Ectodermal cell (in vitro differentiated cells): ENCODE measurements around the gene TMEM151B.

Source experiments
- H3K27ac ChIP-seq: 2 replicates; pipeline ENCODE4 v1.7.0; 2013; ENCODE audit warnings: mild to moderate bottlenecking, low read depth, low read length; ENCODE audit not compliant: insufficient read depth, poor library complexity, severe bottlenecking
- H3K27me3 ChIP-seq: 2 replicates; pipeline ENCODE4 v1.7.0; 2013; ENCODE audit warnings: mild to moderate bottlenecking, low read length; ENCODE audit not compliant: insufficient read depth, control insufficient read depth, poor library complexity, severe bottlenecking
- H3K36me3 ChIP-seq: one replicate; pipeline ENCODE4 v1.7.0; 2013; ENCODE audit warnings: low read length; ENCODE audit not compliant: control insufficient read depth, insufficient read depth
- H3K4me1 ChIP-seq: one replicate; pipeline ENCODE4 v1.7.0; 2013; ENCODE audit warnings: low read length; ENCODE audit not compliant: control insufficient read depth, insufficient read depth
- H3K4me3 ChIP-seq: 2 replicates; pipeline ENCODE4 v1.7.0; 2013; ENCODE audit warnings: low read depth, low read length, control low read depth; ENCODE audit not compliant: insufficient read depth
- H3K9me3 ChIP-seq: 2 replicates; pipeline ENCODE4 v1.7.0; 2013; ENCODE audit warnings: mild to moderate bottlenecking, low read length, moderate library complexity; ENCODE audit not compliant: control insufficient read depth
- WGBS, 2 experiments: methylation state at CpG; one replicate each; pipeline ENCODE4 v1.1.7; 2013; ENCODE audit warnings: missing lambda C conversion rate in 2 of 2; 5-methylcytosine and 5-hydroxymethylcytosine counted together

Gene TMEM151B

GRCh38 chr6:44258325-44258863 lies 11.9 kb upstream of the TMEM151B start:
- Histone ChIP-seq H3K4me3 (no peak overlapping the region), H3K27me3 (no peaks in the 10 kb centered on the region), H3K27ac (no peak overlapping the region), H3K36me3 (peaks cover 12% of the 10 kb centered on the region), H3K9me3 (no peaks in the 10 kb centered on the region), H3K4me1 (peaks cover 19% of the 10 kb centered on the region)
- WGBS, 2 experiments: 83 to 86% methylated on average over 9 of the region's 9 CpGs

- H3K9me3 ChIP-seq: no peaks in the 10 kb centered on the region
- peaks cover 8% of the 10 kb centered on the region for H3K36me3 ChIP-seq
- WGBS, 2 experiments: 91 to 93% methylated on average over 3 of the region's 3 CpGs
- H3K27me3 ChIP-seq: no peaks in the 10 kb centered on the region
- H3K4me1 ChIP-seq: peaks cover 24% of the 10 kb centered on the region
- no peak overlapping the region for H3K27ac ChIP-seq
- H3K4me3 ChIP-seq: no peak overlapping the region
Observed at GRCh38 chr6:44258921-44259320, 11.3 kb upstream of the TMEM151B start.

- H3K4me3 ChIP-seq: no peak overlapping the region
- 93 to 96% methylated on average over 8 of the region's 8 CpGs for WGBS, 2 experiments
- peaks cover 4% of the 10 kb centered on the region for H3K36me3 ChIP-seq
- H3K9me3 ChIP-seq: no peaks in the 10 kb centered on the region
- no peaks in the 10 kb centered on the region for H3K27me3 ChIP-seq
- peaks cover 33% of the 10 kb centered on the region for H3K4me1 ChIP-seq
- H3K27ac ChIP-seq: no peak overlapping the region
Observed at GRCh38 chr6:44260011-44260410, 10.2 kb upstream of the TMEM151B start.

- Histone ChIP-seq H3K4me3 (no peak overlapping the region), H3K36me3 (peaks cover 4% of the 10 kb centered on the region), H3K27me3 (no peaks in the 10 kb centered on the region), H3K27ac (no peak overlapping the region), H3K9me3 (no peaks in the 10 kb centered on the region), H3K4me1 (peaks cover 33% of the 10 kb centered on the region)
- WGBS, 2 experiments: 92 to 97% methylated on average over 6 of the region's 6 CpGs
Observed at GRCh38 chr6:44260451-44261297, 9.6 kb upstream of the TMEM151B start.

GRCh38 chr6:44261581-44261980 lies 8.7 kb upstream of the TMEM151B start:
- no peak overlapping the region for H3K27ac ChIP-seq
- H3K4me3 ChIP-seq: no peak overlapping the region
- no peaks in the 10 kb centered on the region for H3K27me3 ChIP-seq
- peaks cover 33% of the 10 kb centered on the region for H3K4me1 ChIP-seq
- WGBS, 2 experiments: 96% methylated on average over 8 of the region's 8 CpGs
- peaks cover 4% of the 10 kb centered on the region for H3K36me3 ChIP-seq
- no peaks in the 10 kb centered on the region for H3K9me3 ChIP-seq

GRCh38 chr6:44262467-44263353 lies 7.5 kb upstream of the TMEM151B start:
- Histone ChIP-seq H3K27ac (no peak overlapping the region), H3K4me3 (no peak overlapping the region), H3K36me3 (peaks cover 4% of the 10 kb centered on the region), H3K9me3 (no peaks in the 10 kb centered on the region), H3K4me1 (peaks cover 31% of the 10 kb centered on the region), H3K27me3 (no peaks in the 10 kb centered on the region)
- 78 to 85% methylated on average over 7 of the region's 7 CpGs for WGBS, 2 experiments

GRCh38 chr6:44263354-44264100 lies 6.7 kb upstream of the TMEM151B start:
- Histone ChIP-seq H3K4me3 (peak overlapping the region; percentile 66), H3K36me3 (peaks cover 4% of the 10 kb centered on the region), H3K9me3 (no peaks in the 10 kb centered on the region), H3K27me3 (no peaks in the 10 kb centered on the region), H3K27ac (no peak overlapping the region), H3K4me1 (peaks cover 34% of the 10 kb centered on the region)
- 45 to 46% methylated on average over 8 to 9 of the region's 9 CpGs for WGBS, 2 experiments

- Histone ChIP-seq H3K27ac (no peak overlapping the region), H3K27me3 (peaks cover 7% of the 10 kb centered on the region), H3K36me3 (peaks cover 4% of the 10 kb centered on the region), H3K9me3 (no peaks in the 10 kb centered on the region), H3K4me1 (peaks cover 41% of the 10 kb centered on the region), H3K4me3 (peak overlapping the region; percentile 66)
- 10 to 14% methylated on average over 13 of the region's 13 CpGs for WGBS, 2 experiments
Observed at GRCh38 chr6:44264154-44265006, 5.9 kb upstream of the TMEM151B start.
